Stomach smooth muscle (tissue), 2 donors: ENCODE data around the gene GLIS1.

Source experiments
- H3K27ac ChIP-seq: one replicate; pipeline ENCODE4 v1.7.0; 2013; ENCODE audit warnings: mild to moderate bottlenecking, low read length, inconsistent platforms
- H3K27me3 ChIP-seq, 2 donors: one replicate each; pipeline ENCODE4 v1.7.0; 2013; ENCODE audit warnings: low read length in 2 of 2; ENCODE audit not compliant: insufficient read depth in 2 of 2, control insufficient read depth in 1 of 2
- H3K36me3 ChIP-seq, 2 donors: one replicate each; pipeline ENCODE4 v1.7.0; 2013; ENCODE audit warnings: low read length in 2 of 2; ENCODE audit not compliant: control insufficient read depth in 2 of 2, insufficient read depth in 2 of 2
- H3K4me1 ChIP-seq: one replicate; pipeline ENCODE4 v1.7.0; 2013; ENCODE audit warnings: low read length; ENCODE audit not compliant: control insufficient read depth, insufficient read depth
- H3K4me3 ChIP-seq, 2 donors: one replicate each; pipeline ENCODE4 v1.7.0; 2013; ENCODE audit warnings: low read length in 2 of 2
- H3K9ac ChIP-seq, 2 donors: one replicate each; pipeline ENCODE4 v1.7.0; 2013; ENCODE audit warnings: low read length in 2 of 2, mild to moderate bottlenecking in 1 of 2
- H3K9me3 ChIP-seq, 2 donors: one replicate each; pipeline ENCODE4 v1.7.0; 2013; ENCODE audit warnings: low read length in 2 of 2; ENCODE audit not compliant: control insufficient read depth in 2 of 2
- donor health status: healthy.
- donor health status: Pancreatic carcinoma.

The GLIS1 gene

DNA sequence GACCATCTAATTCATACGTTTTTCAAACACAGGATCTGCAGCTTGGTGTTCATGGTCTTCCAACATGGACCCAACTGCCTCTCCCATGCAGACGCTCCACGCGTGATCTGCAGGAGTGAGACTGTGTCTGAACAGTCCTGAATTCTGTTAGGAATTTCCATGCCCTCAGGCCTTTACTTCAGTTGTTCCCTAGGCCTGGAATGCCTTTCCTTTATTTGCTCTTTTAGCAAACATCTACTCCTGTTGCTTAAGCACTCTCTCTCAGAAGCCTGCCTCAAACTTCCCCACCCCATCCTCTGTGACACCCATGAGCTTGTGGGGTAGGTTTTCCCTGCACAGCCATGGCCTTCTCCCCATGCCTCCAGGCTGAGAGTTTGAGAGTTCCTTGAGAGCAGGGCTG is 206.1 kb downstream of the GLIS1 start:
- no peaks in the 10 kb centered on the region for H3K36me3 ChIP-seq
- peaks cover 0 to 2% of the 10 kb centered on the region in 2 donors for H3K27me3 ChIP-seq
- H3K27ac ChIP-seq, result no peak overlapping the region

DNA sequence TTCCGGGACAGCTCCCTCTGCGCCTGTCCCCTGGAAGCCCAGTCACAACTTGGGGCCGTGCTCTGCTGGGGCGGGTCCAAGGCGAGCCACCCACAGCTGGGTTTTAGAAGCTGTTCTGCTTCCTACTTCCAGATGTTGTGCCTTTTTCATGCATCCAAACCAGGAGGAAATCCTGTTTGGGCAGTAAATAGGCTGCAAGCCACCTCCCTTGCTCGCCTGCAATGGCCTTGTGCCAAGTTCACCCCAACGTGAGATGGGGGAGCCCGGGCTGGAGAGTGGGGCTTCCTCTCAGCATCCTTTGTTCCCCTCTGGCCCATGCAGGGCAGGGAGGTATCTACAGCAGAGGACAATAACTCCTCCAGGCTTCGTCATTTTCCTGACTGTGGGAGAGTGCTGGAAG is 206.6 kb downstream of the GLIS1 start:
- no peaks in the 10 kb centered on the region for H3K36me3 ChIP-seq
- H3K4me3 ChIP-seq, result no peak overlapping the region
- no peaks in the 10 kb centered on the region for H3K9me3 ChIP-seq
- H3K9ac ChIP-seq, result no peak overlapping the region
- H3K27me3 ChIP-seq, result peaks cover 0 to 2% of the 10 kb centered on the region in 2 donors
- no peak overlapping the region for H3K27ac ChIP-seq
- no peaks in the 10 kb centered on the region for H3K4me1 ChIP-seq

More for the DNA sequence above, 206.1 kb downstream of the GLIS1 start:
- Histone ChIP-seq H3K4me3 (no peak overlapping the region), H3K9me3 (no peaks in the 10 kb centered on the region), H3K9ac (no peak overlapping the region), H3K4me1 (no peaks in the 10 kb centered on the region)

DNA sequence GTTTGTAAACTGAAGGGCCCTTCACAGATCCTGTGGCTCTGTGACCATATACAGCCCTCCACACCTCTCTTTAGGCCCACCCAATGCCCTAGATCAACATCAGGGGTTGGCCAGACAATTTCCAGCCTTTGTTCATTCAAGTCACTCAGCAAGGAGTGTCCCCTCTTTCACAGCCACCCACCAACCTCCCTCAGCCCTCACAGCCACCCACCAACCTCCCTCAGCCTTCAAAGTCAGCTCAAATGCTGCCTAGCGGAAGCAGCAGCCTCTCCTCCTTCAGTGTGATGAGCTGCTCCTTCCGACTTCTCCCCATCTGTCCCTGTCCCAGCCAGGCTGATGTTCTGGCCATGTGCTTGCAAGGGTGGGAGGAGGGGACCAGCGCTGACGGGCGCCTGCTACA is 208.4 kb downstream of the GLIS1 start:
- Histone ChIP-seq H3K4me1 (peaks cover 18% of the 10 kb centered on the region), H3K27me3 (peaks cover 0 to 2% of the 10 kb centered on the region in 2 donors), H3K36me3 (no peaks in the 10 kb centered on the region), H3K27ac (no peak overlapping the region), H3K9ac (no peak overlapping the region), H3K4me3 (no peak overlapping the region), H3K9me3 (no peaks in the 10 kb centered on the region)

DNA sequence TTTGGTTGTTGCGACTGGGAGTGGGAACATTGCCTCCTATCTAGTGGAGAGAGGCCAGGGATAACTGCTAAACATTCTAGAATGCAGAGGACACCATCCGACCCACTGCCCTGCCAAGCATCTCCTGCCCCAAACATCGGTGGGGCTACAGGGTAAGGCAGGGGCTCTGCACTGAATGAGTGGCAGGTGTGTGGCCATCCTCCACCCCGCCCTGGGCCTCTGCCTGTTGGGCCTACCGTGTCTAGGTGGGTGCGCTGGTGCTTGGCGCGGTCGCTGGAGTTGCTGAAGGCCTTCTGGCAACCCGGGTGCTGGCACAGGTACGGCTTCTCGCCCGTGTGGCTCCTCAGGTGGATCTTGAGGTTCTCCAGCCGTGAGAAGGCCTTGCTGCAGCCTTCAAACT is 209.4 kb downstream of the GLIS1 start:
- no peak overlapping the region for H3K27ac ChIP-seq
- H3K4me3 ChIP-seq, result no peak overlapping the region
- H3K9me3 ChIP-seq, result no peaks in the 10 kb centered on the region
- H3K27me3 ChIP-seq, result no peaks in the 10 kb centered on the region
- H3K4me1 ChIP-seq, result peaks cover 25% of the 10 kb centered on the region
- H3K9ac ChIP-seq, result no peak overlapping the region
- H3K36me3 ChIP-seq, result no peaks in the 10 kb centered on the region

DNA sequence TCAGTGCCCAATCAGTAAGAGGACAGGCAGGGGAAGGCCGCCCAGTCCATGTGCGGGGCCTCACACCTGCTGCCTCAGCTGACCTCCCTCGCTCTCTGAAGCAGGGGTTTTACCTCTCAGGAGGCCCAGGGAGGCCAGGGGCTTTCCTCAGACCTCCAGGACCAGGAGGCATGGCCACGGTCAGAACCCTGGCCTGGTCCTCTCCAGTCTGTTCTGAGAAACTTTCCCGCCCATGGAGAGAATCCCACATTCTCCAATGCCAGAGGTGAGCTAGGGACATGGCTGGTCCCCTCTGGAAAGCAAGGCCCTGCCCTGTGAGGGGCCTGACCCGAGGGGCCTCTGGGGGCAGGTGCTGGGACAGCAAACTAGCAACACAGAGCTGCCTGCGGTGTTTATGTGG is 211.6 kb downstream of the GLIS1 start:
- Histone ChIP-seq H3K9ac (no peak overlapping the region), H3K36me3 (no peaks in the 10 kb centered on the region), H3K4me3 (no peak overlapping the region), H3K4me1 (peaks cover 29% of the 10 kb centered on the region), H3K27me3 (no peaks in the 10 kb centered on the region), H3K9me3 (no peaks in the 10 kb centered on the region), H3K27ac (no peak overlapping the region)

DNA sequence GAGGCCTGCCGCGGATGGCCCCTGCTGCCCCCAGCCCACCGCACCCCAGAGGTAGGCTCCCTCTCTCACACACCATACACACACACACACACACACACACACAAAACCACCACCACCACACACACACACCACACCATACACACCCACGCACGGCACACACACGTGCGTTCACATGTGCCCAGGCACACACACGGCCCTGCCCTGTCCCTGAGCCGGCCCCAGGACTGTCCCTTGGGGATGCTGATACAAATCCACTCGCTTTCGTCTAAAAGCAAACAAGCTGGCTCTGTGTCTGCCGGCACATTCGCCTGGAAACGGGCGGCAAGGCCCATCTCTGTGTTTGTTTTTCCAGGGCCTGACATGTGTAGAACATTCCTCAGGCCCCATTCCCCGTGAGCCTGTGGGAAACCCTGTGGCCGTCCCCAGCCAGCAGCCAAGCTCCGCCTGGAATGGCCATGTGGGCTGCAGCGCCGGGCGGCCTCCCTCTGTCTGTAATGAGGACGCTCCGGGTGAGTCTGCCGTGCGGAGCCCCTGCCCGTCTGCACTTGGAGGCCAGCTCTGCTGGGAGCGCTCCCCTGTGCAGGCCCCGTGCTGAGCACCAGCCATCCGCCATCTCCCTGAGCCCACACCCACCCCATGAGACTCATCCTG is 212.4 kb downstream of the GLIS1 start:
- no peaks in the 10 kb centered on the region for H3K27me3 ChIP-seq
- no peaks in the 10 kb centered on the region for H3K9me3 ChIP-seq
- H3K9ac ChIP-seq, result peak overlapping the region in 1 of 2 donors; percentile 32
- H3K4me1 ChIP-seq, result peaks cover 29% of the 10 kb centered on the region
- no peaks in the 10 kb centered on the region for H3K36me3 ChIP-seq
- H3K4me3 ChIP-seq, result peak overlapping the region in 1 of 2 donors; percentile 40
- H3K27ac ChIP-seq, result no peak overlapping the region

DNA sequence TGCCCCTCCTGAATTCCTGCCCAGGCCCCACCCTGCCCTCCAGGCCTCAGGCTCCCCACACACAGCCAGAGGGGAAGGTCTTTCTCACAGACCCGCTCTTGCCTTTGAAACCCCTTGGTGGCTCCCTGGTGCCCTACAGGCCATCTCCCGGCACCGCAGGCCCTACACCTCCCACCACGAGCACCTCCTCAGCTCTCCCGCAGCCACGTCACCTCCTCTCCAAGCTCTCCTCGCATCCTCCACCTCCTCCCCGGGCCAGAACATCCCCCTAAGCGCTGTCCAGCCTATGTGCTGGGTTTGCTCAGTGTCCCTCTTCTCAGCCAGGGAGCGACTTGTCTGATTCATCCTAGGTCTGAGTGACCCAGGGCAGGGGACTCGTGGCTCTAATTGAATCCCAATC is 213.4 kb downstream of the GLIS1 start:
- no peak overlapping the region for H3K27ac ChIP-seq
- H3K4me1 ChIP-seq, result peaks cover 29% of the 10 kb centered on the region
- H3K27me3 ChIP-seq, result no peaks in the 10 kb centered on the region
- no peaks in the 10 kb centered on the region for H3K36me3 ChIP-seq
- H3K4me3 ChIP-seq, result no peak overlapping the region
- H3K9me3 ChIP-seq, result no peaks in the 10 kb centered on the region
- no peak overlapping the region for H3K9ac ChIP-seq

DNA sequence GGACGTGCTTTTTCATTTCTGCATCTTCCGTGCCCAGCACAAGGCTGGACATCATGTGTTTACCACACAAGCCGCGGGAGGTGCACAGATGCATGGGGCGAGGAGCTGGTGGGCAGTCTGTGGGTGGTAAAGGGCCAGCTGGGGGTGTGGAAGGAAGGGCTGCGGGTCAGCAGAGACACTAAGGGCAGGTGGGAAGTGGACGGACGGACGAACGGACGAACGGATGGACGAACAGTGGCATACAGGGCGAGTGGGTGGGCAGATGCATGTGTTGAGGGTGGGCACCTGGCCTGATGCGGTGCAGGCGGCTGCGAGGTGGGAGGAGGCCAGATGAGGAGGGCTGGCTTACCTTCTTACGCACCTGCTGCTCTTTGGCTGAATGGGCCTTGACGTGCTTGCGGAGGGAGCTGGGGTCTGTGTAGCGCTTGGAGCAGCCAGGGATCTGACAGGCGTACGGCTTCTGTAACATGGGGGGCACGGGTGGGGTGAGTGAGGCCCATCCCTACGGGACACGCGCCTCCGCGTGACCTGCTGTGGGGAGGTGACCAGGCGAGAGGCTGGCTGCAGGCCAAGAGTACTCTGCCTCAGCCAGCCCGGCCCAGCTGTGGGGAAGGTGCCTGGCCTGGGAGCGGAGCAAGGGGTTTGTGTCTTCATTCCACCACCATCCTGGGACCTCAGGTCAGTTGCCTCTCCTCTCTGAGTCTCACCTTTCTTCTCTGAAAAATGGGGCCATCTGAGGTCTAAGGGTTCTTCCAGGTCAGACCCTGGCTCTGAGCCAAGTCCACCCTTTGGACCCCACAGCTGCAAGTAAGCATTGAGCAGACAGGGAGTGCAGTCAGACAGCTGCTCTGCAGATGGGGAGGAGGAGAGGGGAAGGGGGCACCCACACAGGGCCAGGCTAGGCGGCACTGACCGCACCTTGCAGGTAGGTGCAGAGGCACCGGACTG is 214.3 kb downstream of the GLIS1 start:
- Histone ChIP-seq H3K4me3 (no peak overlapping the region), H3K4me1 (peaks cover 29% of the 10 kb centered on the region), H3K27me3 (no peaks in the 10 kb centered on the region), H3K27ac (no peak overlapping the region), H3K9me3 (no peaks in the 10 kb centered on the region), H3K36me3 (no peaks in the 10 kb centered on the region), H3K9ac (no peak overlapping the region)

DNA sequence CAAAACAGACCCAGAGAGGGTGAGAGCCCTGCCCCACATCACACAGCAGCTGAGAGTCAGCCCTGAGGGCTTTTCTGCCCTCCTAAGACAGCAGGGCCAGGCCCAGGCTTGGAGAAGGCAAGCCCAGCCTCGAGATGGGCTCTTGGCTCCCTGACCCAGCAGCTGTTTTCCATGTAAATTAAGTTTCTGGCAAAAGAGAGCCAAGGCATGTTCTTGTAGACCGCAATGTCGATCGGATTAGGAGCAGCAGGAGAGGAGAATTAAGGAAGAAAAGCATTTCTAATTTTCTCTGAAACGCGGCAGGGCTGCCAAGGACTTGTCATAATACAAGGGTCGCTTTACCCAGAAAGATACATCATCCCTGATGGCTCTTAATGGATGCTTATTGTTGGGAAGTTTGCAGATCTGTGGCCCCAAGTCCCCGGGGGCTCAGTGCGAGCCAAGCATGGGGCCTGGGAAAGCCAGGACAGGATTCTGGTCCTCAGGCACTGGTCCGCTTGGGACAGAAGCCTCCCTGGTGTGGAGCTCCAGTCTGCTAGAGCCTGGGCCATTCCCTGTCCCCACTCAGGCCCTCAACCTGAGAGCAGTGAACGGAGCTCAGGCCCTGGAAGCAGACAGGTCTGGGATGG is 216.9 kb downstream of the GLIS1 start:
- H3K4me3 ChIP-seq, result no peak overlapping the region
- no peaks in the 10 kb centered on the region for H3K27me3 ChIP-seq
- H3K9ac ChIP-seq, result no peak overlapping the region
- H3K27ac ChIP-seq, result no peak overlapping the region
- H3K36me3 ChIP-seq, result no peaks in the 10 kb centered on the region
- peaks cover 28% of the 10 kb centered on the region for H3K4me1 ChIP-seq
- H3K9me3 ChIP-seq, result no peaks in the 10 kb centered on the region

DNA sequence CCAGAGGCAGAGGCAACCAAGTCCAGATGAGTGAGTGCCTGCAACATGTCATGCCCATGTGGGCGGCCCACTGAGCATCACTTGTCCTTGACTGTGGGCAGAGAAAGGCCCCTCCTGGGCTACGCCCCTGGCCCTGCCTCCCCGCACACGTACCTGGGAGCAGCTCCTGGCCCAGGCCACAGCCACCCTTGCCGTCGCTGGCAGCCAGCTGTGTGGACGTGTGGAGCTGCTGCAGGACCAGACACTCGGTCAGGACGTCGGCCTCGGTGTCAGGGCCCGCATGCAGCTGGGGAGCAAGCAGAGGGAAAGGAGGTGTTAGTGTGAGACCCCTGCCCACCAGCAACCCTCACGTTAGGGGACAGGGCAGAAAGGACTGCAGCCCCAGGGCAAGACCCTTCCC is 218.5 kb downstream of the GLIS1 start:
- no peak overlapping the region for H3K27ac ChIP-seq
- H3K4me3 ChIP-seq, result no peak overlapping the region
- H3K36me3 ChIP-seq, result no peaks in the 10 kb centered on the region

More for the DNA sequence above, 218.5 kb downstream of the GLIS1 start:
- Histone ChIP-seq H3K27me3 (no peaks in the 10 kb centered on the region), H3K9ac (no peak overlapping the region), H3K4me1 (peaks cover 12% of the 10 kb centered on the region), H3K9me3 (no peaks in the 10 kb centered on the region)
